Stimulated activated CD4-positive, alpha-beta T cell treated with anti-CD3 and anti-CD28 coated beads, Interleukin-2, amount 100 ng/mL, for 48 hours (primary cell): ENCODE measurements around the gene DNAJC11.
"Not testable (repeated sequence)": the region's sequence is repeated elsewhere in the genome, so short reads cannot be mapped to it uniquely, and the experiment has no call there.

Experiments
- DNase-seq, 2 donors: peaks; one replicate each; pipeline ENCODE4 v3.0.0-alpha.2; 2020

Gene DNAJC11

DNA sequence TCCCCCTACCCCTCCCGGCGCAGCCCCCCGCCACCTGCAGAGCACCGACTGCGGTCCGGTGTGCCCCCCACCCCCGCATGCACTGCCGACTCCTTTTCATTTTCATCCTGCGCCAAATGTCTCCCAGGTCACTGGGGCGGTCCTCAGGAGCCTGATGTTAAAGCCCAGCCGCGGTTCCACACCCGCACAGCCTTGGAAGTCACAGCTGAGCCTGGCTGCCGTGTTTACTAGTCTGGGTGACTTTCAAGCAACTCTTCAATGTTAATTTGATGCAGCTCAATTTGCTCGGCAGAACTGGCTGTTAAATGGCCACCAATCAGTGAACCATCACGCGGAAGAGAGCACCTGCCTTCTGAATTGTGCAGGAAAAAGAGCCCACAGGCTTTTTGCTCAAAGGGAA is 49.7 kb downstream of the DNAJC11 start:
- no peak for DNase-seq

DNA sequence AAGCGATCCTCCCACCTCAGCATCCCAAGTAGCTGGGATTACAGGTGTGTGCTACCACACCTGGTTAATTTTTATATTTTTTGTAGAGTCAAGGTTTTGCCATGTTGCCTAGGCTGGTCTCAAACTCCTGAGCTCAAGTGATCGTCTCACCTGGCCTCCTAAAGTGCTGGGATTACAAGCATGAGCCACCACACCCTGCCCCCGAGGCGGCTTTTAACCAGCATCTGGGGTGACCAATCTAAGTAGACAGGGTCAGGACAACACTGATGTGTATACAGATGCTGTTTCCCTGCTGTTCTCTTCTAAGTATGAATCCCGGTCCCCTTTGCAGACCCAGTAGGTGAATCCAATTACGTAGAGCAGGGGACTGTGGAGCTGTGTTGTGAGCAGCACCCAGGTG is 53.1 kb downstream of the DNAJC11 start:
- DNase-seq: no peak

DNA sequence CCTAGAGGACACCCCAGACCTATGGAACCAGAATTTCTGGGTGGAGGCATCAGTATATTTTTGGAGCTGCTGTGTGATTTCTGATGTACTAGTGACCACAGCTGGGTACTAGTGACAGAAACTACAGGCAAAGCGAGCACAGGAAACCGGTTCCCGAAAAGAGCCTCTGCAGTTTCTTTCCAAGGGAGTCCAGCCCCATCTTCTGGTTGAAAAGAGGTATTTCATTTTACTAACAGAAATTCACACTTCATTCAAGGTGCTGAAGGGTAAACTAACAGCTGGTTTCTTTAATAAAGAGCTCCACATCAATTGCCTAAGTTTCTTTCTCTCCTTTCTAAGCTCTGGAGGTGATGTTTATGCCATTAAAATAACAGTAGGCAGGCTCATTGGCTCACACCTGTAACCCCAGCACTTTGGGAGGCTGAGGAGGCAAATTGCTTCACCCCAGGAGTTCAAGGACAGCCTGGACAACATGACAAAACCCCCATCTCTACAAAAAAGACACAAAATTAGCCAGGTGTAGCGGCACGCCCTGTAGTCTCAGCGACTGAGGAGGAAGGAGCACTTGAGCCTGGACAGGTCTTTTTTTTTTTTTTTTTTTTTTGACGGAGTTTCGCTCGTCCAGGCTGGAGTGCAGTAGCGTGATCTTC is 55.0 kb downstream of the DNAJC11 start:
- DNase-seq: no peak

DNA sequence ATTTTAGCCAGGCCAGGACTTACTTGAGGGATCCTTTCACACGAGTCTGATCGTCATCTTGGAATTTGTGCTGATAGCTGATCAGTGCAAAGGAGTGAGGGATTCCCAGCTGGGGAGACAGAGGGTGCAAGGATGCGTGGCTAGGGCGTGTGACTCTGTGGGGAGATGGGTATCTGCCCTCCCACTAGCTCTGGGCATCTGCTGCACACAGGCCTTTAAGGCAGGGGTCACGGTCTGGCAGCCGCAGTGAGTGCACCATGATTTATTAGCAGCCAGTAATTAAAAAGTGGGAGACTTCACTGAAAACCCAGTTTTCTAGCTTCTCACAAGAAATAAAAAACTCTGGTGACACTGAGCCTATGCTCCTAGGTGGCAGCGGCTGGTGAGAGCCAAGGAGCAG is 56.6 kb downstream of the DNAJC11 start:
- no peak for DNase-seq

DNA sequence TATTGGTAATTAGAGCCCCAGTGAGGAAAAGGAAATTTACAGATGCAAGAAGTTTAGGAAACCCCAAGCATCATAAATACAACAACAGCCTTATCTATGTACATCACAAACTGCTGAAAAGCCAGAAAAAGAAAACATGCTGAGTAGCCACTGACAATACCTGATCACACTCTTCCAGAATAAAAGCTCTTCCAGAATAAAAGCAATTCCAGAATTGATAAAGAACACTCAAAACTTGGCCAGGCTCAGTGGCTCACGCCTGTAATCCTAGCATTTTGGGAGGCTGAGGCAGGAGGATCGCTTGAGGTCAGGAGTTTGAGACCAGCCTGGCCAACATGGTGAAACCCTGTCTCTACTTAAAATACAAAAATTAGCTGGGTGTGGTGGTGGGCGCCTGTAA is 60.7 kb downstream of the DNAJC11 start:
- DNase-seq: not testable (repeated sequence)

DNA sequence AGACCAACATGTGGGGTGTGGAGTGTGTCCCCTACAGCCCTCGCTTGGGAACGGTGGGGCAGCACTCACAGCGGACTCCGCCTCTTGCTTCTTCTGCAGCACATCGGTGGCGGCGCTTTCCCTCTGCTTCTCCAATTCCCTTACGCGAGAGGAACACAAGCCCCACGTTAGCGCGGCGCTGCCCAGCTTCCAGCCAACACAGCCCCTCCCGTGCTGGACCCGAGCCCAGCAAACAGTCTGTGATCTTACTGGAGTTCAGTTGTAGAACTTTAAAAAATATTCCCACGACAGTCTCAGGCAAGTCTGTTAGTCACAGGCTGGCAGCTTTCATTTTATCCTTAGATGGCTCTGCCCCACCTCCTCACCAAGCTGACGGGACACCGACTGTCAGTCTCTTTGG is 63.4 kb downstream of the DNAJC11 start:
- no peak for DNase-seq

DNA sequence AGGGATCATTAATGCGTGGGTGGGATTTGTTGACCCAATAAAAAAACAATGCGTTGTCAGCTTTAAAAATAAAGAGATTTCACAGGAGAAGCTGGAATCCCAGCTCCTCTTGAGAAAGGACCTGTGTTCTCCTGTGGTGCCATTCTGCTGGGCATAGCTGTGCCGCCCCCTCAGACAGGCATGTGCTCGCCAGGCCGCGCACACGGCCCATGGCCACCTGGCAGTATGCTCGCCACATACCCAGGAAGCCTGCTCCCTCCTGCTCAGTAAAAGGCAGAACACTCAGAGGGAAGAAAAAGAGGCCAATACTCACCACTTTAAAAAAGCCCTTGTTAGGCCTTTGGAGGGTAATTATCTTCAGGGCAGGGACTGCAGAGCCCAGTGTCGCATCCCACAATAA is 63.8 kb downstream of the DNAJC11 start:
- no peak for DNase-seq

DNA sequence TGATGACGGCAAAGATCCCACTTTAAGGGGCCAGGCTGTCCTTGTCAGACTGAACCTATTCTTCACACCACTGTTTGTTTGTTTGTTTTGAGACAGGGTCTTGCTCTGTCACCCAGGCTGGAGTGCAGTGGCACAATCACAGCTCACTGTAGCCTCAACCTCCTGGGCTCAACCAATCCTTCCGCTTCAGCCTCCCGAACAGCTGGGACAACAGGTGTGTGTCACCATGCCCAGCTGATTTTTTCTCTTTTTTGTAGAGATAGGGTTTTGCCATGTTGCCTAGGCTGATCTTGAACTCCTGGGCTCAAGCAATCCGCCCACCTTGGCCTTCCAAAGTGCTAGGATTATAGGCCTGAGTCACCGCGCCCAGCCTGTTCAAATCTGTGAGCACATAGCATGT is 64.8 kb downstream of the DNAJC11 start:
- DNase-seq: not testable (repeated sequence)

DNA sequence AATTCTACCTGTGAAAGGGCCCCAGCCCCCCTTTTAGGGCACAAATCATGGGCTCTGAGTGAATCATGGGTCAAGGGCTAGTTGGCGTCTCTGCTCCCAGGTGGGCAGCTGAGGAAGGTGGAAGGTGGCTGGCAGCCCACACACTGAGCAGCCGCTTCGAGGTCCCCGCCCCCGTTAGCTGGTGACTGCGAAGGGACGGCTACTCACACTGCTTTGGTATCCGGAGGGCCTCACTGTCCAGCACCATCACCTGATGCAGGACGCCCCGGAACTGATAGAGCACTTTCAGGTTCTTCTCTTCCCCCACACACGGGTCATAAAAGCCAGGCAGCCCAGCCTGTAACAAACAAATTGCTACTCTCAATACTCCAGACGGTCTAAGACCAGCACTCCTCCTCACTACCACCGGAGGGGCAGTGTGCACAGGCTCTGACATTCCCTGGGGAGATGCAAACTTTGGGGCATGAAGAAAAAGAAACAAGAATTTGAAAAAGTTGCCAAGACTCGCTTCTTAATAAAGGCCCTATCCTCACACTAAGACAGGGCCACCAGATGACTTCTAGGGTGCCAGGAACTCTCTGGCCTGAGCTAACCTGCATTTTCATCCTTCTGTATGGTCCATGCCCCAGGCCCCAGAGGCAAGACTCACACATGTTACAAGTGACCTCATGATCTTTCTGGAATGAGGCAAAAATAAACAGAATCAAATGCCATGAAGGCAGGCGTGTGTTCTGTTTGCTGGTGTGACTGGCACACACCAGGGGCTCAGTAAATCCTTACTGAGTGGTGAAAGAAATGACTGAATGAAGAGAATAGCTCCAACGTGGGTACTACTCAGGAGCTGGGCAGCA is 65.5 kb downstream of the DNAJC11 start:
- no peak for DNase-seq

DNA sequence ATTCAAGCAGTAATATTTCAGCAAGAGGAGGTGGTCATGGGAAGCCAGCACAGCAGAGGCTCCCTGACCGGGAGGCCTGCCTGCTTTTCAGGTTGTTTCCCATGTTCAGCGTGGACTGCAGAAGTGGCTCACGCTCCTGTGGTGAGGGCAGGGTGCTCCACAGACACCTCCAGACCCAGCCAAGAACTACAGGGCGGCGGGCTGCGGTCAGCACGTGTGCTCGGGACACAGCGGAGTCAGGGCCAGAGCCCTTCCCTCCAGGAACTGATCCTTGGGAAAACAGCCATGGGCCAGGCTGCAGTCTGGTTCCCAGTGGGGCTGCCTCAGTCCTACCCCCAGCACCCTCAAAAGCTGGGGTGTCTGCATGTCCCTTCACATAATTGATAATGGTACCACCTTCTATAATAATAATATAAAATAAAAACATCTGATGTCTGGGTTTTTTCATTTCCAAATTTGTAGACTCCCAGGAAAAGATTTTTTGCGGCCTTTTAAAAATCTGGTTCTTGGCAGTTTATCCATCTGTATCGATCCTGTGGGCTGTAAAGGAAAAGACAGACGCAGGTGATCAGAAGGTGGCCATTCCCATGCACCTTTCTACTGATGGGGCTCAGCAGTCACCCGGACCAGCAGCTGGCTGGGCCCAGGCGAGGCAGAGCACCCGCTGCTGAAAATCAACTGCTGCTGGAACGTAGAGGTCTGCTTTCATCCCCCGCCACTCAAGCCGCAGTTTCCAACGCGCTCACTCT is 66.3 kb downstream of the DNAJC11 start:
- no peak for DNase-seq

DNA sequence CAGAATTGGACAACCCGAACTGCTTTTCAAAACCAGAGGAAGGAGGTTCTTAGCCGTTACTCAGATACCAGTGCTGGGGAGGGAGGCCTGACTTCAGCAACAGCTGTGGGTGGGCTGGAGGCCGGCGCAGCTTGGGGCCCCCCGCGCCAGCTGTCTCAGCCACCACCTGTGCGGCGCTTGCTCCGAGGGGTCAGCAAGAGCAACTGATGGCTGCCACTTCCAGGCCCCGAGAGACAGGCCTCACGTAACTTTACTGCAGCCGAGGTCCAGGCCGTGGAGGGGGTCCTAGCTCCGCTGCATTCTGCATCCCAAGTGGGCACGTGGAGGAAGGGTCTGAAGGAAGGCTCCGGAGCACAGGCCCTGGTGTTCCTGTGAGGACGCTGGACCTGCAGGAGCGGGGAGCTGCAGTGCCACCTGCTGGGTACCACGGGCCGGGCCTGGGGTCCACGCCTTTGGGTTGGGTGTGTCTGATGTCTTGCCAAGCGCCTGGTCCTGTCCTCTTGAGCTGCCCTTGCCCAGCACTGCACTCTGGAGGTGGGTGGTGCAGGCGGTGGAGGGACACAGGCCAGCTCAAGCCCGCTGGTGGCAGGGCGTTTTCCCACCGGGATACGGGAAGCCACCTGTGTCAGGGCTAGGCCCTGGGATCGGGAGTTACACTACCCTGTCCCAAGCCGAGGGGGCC is 67.1 kb downstream of the DNAJC11 start:
- DNase-seq: peak; percentile 24 to 33

DNA sequence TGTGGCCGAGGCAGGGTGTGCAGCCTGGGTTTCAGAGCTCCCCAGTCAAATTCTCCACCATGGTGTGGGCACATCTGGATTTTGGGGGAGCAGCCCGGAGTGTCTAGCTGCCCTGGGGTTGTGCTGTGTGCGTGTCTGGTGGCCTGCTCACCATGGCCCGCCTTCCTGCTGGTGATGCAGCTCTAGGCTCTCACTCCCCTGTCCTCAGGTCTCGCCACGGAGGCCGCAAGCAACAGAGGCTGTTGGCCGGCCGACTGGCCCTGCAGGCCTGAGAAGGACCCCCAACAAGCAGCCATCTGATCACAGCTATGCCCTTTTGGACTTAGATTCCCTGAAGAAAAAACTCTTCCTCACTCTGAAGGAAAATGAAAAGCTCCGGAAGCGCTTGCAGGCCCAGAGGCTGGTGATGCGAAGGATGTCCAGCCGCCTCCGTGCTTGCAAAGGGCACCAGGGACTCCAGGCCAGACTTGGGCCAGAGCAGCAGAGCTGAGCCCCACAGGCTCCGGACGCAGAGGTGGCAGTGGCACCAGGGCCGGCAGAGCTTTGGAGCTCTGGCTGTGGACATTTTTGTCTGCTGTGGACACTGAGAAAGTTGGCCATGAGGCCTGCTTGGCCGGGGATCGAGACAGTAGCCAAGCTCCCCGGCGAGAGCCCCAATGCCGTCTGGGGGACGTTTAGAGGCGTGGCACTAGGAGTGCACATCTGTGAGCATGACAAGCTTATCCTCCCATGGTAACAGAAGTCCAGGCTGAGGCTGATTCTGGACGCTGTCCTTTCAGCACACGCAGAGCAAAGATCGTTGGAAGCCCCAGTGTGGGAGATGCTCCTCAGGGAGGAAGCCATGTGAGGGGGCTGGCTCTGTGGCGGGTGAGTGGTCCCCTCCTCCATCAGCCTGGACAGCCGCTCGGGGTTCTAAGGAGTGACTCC is 68.8 kb downstream of the DNAJC11 start:
- no peak for DNase-seq

DNA sequence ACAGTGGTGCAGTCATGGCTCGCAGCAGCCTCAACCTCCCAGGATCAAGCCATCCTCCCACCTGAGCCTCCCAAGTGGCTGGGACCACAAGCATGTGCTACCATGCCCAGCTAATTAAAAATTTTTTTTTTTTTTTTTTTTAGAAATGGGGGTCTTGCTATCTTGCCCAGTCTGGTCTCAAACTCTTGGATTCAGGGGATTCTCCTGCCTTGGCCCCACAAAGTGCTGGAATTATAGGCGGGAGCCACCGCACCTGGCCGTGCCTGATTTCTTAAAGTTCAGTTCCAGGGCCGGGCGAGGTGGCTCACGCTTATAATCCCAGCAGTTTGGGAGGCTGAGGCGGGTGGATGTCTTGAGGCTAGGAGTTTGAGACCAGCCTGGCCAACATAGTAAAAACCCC is 70.6 kb downstream of the DNAJC11 start:
- DNase-seq: no peak

DNA sequence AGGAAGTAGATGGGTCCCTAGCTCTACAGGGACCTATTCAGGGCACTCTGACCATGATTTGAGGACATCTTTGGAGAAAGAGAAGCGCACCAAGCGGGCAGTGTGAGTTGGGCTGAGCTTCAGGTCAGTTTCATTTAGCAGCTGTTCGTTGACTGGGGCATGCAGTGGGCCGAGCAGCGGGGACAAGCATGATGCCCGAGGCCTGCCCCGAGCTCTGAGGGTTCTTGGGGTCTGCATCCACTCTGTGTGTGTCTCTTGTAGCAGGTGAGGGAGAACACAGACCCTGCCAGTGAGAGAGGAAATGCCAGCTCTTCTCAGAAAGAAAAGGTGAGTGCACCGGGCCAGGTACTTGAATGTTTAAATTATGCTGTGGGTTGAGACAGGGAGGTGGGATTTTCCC is 71.6 kb downstream of the DNAJC11 start:
- no peak for DNase-seq

DNA sequence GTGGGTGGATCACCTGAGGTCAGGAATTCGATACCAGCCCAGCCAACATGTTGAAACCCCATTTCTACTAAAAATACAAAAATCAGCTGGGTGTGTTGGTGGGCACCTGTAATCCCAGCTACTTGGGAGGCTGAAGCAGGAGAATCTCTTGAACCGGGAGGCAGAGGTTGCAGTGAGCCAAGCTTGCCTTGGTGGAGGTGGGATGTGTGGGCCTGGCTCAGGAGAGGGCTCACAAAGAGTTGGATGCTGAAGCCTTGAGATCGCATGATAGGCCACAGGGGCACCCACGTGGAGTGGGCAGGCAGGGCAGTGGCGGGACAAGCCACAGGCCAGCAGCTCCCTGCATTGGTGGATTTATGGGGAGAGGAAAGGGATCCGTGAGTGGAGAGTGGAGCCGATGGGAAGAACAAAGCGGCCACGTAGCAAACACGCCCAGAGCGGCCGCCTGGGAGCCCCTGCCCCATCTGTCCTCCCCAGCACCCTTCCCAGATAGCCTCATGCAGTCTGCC is 72.6 kb downstream of the DNAJC11 start:
- no peak for DNase-seq

DNA sequence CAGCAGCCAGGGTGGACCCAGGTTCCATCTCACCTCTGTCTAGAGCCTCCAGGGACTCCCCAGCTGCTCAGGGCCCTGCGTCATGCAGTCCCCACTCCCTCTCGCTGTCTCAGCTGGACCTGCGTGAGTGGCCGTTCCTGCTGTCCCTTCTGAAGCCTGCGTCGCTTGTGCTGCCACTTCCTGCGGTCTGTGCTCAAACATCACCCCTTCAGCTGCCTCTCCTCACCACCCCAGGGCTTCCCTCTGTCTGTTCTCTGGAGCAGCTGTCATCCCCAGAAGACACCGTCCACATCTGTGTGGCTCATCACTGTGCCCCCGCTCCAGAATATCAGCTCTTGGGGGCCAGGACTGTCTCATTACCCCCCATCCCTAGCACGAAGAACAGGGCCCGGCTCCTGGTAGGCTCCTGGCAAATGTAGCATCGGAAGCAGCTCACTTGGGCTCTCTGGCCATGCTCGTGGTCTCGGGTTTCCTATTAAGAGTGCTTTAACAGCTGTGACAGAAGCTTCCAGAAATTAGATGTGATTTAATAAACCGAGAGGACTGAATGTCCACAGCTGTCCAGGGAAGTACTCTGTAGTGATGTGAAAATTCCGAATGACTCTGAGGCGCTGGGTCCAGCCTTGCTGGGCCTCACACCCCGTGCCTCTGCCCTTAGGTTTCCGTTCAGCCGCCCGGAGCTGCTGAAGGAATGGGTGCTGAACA is 73.6 kb downstream of the DNAJC11 start:
- no peak for DNase-seq

DNA sequence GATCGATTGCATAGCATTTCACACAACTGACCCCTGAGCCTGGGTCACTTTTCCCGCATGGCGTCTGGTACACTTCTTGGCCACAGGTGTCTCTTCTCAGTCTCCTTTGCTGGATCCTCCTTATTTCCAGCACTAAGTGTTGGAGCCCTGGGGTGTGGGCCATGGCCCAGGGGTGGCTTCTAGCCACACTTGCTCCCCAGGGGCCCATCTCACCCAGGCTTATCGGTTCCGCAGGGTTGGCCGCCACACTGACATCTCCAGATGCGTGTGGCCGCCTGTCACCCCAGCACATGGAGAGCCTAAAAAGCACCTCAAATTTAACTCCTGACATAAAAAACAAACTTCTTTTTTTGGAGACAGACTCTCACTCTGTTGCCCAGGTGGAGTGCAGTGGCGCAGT is 74.6 kb downstream of the DNAJC11 start:
- no peak for DNase-seq

DNA sequence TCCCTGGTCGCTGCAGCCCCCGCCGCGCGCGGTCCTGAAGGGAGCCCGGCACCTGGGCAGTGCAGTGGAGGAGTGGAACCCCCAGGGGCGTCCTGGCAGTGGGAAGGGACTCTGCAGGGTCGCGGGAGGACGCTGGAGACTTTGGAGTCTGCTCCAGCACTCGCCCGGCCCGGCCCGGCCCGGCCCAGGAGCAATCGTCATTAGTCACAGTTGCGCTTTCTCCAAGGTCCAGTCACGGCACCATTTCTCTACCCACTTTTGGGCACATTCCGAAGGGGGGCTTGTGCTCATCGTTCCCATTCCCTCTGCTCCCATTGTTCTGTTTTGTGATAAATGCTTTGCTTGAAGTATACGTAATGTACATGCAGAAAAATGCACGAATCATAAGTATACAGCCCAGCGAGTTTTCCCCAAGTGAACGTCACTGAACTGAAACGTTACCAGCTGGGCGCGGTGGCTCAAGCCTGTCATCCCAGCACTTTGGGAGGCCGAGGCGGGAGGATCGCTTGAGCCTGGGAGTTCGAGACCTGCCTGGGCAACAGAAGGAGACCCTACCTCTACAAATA is 75.9 kb downstream of the DNAJC11 start:
- peak in 1 of 2 donors; percentile 11 for DNase-seq

DNA sequence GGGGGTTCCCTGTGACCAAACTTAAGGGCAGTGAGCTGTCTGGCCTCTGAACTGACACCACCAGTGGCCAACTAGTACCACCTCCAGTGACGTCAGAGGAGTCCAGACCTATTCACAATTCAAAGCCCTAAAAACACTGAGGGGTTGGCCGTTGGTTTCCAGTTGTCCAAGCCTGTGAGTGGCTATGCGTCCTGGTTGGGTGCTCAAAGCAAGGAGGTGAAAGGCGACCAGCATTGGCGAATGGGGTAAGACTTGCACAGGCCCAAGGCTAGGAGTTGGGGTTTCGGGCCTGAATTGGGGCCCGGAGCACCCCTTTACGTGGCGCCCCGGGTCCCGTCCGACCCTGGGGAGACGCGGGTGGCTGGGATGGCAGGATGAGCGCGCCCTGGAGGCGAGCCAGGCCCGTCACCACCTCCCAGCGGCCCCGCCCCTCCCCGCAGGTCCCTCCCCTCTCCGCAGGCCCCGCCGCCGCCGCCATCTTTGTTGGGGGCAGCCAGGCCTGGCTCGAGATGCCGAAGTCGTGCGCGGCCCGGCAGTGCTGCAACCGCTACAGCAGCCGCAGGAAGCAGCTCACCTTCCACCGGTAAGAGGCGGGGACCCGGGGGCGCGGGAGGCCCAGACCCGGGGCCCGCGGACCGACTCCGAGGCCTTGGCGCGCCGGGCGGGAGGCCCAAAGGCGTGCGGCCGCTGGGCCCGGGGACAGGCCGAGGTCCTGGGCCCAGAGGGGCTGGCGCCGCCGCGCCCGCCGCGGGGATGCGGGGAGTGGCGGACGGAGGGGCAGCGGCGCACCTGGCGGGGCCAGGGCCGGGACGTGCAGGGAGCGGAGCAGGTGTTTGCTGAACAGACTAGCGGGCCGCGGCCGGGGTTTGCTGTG is 76.7 kb downstream of the DNAJC11 start, which contains the start of gene THAP3:
THAP3 (plus strand) TSS at position 159 of the 874 bp plus-strand sequence; CDS start at position 510, 351 bp downstream.
- peak; percentile 86 to 88 for DNase-seq
